Activated T-cell treated with anti-CD3 and anti-CD28 coated beads, Interleukin-2, amount 50 U/mL, for 1 hour (primary cell): Measurements from ENCODE around the gene MCM5.
"Not testable (repeated sequence)": the region's sequence is repeated elsewhere in the genome, so short reads cannot be mapped to it uniquely, and the experiment has no call there.

ENCODE experiments used
- DNase-seq: peaks from one replicate; pipeline ENCODE4 v3.0.0-alpha.2; 2020

Gene MCM5

DNA sequence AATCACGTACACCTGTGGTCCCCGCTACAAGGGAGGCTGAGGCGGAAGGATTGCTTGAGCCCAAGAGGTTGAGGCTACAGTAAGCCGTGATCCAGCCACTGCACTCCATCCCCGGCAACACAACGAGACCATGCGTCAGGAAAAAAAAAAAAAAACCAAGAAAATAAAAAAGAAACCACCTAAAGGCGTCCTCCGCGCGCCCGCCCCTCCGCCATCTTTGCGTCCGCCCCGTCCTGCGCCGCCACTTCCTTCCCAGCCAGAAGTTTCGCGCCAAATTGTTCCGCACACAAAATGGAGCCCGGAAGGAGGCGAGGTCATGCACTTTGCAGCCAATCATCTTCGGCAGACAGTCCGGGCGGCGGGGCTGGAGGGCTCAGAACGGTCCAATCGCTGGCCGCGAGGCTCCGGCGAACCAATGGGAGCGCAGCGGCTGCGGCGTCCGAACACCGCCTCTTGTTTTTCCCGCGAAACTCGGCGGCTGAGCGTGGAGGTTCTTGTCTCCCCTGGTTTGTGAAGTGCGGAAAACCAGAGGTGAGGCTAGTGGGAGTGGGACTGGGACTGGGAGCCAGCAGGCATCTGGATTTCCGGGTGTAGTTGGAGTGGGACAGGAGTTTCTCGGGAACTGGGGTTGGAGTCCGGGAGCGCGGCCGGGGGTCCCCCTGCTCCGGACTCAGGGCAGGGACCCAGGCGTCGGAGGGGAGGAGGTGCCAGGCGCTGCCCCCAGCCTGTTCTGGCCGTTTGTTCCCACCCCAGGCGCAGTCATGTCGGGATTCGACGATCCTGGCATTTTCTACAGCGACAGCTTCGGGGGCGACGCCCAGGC, at the start of gene MCM5:
Gene MCM5 (plus strand): TSS at position 463 of the 823 bp plus-strand sequence. CDS start 299 bp downstream, at position 762.
- peak; percentile 94 for DNase-seq

DNA sequence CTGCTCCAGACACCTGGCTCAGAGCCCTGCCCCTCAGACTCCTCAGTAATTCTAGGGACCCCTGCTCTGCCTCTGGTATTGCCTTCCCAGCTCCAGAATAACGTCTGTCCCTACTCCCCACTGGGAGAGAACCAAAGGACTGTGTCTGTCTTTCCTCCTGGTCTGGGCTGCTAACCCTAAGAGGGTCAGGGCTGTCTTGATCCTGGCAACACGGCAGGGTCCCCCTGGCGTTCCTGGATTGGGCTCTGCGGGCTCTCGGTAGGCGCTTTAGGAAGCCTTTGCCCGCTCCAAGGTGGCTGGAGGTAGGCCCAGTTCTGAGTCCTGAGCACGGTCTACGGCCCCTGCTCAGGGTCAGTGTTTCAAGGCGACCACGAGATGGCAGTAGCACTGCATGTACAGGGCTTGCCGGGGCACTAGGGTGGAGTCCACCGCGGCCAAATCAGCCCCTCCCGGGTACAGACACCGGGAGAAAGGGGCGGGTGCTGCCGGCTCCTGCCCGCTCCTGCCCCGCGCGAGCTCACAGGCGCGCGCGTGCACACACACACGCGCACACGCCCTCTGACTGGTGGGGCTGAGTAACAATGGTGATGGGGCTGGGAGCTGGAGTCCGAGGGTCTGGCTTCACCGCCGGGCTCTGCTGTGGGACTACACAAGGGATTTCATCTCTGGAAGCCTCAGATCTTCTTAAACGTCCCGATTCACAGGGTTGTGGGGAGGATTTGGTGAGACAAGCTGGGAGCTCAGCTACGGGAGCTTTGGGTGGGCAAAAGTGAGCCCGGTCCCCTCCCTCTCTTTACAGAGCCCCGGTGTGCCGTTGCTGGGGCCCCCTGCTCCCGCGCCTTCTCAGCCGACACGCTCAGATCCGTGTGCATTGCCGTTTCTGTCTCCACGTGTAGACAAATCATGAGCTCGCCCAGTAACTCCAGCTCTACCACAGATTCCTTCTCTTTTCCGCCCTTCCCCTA, 49.1 kb upstream of the MCM5 start:
- peak; percentile 82 for DNase-seq

DNA sequence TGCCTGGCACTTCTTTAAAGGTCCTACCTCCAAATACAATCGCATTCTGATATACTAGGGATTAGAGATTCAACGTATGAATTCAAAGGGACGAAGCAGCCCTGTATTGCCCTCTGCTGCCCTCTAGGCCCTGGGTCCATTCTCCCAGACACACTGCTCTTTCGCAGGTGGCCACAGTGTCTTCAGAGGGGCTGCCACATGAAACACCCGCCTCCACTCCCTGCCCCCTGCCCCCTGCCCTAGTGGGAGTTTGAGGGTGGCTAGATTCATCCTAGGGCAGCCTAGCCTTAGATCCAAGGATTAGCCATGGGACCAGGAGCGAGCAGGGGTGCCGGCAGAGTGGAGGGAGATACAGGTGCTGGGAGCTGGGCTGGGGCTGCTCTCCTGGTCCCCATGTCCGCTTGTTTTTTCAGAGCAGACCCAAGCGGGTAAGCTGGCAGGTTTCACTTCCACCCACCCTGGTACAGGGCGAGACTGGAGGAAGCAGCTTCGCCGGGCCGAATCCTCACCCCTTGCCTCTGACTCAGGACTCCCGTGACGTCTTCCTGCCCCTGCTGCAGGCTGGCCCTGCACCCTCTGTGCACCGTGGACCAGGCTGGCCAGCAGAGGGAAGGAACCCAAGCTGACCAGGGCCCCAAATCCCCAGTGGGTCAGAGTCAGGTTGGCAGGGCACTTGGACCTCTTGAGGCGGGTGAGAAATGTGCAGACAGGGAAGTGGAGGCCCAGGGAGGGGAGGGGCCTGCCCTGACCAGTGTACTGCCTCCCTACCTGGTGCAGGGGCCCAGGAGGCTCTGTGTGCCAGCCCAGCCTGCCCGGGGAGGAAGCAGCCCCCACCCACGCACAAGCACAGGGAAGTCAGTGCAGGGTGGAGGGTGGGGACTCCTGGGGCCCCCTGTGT, 47.5 kb upstream of the MCM5 start:
- peak; percentile 34 for DNase-seq

DNA sequence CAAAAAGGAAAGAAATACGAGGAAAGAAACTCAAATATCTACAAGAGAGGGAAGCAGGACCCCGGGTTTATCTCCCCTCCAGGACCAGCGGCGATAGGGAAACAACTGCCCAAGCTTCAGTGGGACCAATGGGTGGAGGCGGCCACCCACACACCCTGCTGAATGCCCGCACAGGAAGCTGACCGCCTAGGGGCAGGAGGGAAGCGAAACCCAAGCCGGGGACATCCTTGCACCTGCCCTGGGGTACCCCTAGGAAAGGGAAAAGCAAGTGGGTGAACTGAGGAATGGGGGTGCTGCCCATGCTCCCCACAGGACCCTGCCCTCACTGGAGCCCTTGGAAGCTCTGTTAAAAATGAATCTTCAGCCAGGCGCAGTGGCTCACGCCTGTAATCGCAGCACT, 46.6 kb upstream of the MCM5 start:
- DNase-seq, result no peak

DNA sequence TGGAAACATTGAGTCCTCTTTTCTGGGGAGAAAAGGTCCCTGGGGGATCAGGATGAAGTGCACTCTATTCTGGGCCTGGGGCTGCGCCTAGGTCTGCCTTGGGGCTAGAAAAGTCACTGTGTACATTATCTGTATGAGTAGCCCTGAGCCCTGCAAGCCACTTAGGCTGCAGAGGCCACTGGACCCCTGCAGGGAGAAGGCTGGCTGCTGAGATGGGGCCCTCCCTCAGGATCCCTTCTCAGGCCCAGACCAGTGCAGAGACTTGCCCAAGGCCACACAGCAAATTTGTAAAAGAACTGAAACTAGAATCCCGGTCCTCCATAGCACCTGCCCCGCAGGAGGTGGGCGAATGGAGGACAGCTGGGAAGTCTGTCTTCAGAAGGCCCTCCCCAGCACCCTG, 45.9 kb upstream of the MCM5 start:
- DNase-seq, result no peak

DNA sequence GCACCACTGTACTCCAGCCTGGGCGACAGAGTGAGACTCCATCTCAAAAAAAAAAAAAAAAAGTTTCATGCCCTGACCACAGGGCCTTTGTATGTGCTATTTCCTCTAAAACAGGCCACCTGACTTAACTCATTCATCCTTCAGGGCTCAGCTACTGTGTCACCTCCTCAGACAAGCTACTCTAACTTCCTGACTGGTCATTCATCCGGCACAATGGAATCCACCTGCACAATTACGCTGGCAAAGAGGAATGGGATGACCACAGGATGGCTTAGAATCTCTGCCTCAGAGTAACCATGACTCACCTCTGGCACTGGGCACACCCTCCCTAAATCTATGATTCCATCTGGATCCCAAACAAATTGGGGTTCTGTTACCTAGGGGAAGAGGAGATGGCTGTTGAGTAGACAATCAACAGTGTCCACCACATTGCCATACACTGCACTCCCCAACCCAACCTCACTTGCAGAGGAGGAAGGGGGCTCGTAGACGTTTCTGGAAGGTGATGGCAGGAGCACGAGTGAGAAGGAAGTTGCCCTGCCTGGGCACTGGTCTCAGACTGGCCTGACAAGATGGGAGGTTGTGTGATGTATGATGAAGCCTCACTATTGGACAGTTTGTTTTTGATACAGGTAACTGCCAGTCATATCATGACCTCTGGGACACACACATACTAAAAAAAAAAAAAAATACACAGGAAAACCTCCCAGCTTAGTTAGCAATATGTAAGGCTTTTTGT, 41.9 kb upstream of the MCM5 start:
- DNase-seq, result no peak

DNA sequence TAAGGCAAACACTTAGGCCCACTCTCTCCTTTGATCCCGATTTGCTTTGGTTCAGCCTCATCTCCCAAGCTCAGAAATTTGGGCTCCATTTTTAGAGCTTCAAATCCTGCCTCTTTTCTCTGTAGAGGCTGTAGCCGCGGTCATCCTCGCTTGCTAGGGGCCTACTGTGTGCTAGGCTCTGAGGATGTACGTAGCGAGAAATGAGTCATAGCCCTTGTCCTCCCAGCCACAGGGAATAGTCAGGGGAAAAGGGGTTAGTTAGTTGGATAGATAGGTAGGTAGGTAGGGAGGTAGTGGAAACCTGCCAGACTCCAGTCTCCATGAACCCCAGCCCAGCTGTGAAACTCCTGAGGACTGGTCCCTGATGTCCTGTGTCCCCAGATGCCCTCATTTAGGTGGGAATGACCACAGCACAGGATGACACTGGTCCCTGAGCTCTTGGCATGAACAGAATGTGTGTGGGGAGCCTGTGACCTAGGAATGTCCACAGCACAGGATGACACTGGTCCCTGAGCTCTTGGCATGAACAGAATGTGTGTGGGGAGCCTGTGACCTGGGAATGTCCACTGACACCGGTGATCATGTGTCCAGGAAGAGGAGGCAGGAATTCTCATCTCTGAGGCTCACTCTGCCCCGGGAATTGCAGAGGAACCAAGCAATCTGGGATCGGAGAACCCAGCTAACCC, 40.4 kb upstream of the MCM5 start:
- no peak for DNase-seq

DNA sequence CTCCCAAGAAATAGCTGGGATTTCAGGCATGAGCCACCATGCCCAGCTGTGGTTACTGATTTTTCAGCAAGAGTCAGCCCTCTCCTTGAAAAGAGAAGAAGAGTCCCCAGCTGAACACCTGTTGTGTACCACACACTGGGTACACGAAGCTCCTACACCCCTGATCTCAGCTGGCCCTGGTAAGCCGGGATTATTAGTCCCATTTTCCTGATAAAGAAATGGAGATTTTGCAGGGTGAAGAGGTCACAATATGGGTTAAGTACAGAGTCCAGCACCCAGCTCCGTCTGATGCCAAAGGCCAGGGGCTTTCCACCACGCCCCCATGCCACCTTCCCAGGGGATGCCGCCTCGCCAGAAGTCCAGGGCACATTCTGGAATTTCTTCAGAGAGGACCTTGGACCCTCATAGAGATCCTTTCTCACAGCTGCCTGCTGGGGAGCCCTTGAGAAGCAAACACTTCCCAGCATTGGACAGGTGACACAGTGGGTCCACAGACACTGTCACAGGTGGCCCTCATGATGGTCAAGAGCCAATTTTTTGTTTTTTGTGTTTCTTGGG, 38.9 kb upstream of the MCM5 start:
- no peak for DNase-seq

DNA sequence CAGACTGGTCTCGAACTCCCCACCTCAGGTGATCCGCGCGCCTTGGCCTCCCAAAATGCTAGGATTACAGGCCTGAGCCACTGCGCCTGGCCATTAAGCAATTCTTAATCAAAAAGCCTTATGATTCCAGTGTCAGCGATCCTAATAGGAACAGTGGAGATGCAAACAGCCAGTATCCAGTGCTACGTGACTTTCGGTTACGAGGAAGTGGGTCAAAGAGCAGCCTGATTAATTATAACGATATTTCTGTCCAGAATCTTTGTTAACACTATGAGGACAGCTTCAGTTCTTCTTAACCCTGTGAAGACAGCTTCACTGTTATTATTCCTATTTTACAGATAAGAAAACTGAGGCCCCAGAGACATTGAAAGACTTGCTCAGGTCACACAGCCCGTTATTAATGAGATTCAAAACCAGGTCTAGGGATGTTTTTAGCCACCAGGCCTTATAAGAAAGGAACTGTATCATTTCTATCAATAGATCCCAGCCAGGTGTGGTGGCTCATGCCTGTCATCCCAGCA, 36.3 kb upstream of the MCM5 start:
- no peak for DNase-seq

DNA sequence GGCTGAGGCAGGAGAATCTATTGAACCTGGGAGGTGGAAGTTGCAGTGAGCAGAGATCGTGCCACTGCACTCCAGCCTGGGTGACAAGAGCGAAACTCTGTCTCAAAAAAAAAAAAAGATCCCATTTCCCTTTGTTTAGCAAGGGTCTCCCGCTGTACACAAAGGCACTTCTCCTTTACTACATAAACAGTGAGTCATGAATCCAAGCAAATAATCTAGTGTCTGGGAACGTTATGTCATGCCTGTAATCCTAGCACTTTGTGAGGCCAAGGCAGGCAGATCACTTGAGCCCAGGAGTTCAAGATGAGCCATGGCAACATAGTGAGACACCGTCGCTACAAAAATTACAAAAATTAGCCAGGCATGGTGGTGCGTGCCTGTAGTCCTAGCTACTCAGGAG, 35.7 kb upstream of the MCM5 start:
- not testable (repeated sequence) for DNase-seq

DNA sequence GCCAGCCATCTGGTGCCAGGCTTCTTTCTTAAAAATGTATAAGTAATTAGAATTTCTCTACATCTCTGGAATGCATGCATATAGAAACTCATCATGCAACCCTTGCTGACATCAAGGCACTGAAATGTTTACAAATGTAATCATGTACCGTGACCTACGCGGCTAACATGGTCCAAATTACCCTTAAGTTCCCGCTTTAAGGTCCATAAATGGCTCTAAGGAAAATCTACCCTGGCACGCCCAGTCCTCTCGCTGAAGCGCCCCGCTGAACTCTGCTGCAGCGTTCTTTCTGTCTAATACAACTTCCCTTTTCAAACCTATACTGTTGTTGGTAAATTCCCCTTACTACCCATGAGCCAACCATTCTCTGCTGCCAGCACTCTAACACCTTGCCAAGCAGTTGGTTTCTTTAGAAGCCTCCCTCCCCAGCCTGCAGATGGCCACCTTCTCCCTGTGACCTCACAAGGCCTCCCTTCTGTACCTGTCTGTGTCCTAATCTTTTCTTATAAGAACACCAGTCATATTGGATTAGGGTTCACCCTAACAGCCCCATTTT, 32.5 kb upstream of the MCM5 start:
- DNase-seq, result no peak

DNA sequence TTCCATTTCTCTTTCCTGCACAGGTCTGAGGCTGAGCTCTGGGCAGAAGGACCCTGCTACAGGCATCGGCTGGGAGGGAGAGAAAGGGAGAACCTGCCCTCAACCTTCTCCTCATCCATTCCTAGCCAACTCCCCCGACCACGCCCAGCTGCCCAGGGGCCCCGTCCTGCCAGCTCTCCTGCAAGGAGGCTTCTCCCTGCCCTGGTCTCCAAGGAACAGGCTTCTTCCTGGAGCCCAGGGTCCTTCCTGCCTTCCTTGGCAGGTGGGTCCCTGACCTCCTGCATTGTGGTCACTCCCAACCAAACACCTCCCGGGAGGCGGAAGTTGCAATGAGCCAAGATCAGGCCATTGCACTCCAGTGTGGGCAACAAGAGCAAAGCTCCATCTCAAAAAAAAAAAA, 31.6 kb upstream of the MCM5 start:
- DNase-seq, result no peak

DNA sequence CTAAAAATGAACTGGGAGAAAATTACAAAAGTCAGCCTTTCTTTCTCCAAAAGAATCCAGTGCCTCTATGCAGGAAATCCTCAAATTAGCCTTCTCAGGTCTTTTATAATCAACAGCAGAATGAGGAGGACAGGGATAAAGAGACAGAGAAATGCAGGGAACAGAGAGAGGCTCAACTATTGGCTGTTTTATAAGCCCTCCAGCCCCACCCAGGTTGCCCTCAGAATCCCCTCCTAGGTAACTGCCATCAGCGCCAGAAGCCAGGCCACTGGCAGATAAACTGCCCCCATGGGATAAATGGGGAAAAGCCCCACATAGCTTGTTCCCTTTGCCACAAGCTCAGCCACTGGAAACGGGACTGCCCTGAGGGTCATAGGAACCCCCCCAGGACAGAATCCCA, 29.9 kb upstream of the MCM5 start:
- DNase-seq, result no peak

DNA sequence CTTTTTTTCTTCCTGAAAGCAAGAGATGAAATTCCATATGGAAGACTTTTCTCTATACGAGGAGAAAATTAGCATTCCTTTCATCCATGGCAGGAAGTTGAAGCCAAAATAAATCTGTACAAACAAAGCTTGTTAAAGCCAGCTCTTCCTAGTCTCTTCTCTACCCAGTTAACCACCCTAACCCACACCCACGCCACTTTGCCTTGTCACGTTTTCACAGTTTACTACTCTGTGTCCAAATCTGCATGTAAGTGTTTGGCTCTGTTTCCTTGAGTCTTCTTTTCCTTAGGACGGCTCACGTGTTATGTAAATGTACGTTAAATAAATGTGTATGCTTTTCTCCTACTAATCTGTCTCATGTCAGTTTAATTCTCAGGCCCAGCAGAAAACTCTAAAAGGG, 26.2 kb upstream of the MCM5 start:
- no peak for DNase-seq

DNA sequence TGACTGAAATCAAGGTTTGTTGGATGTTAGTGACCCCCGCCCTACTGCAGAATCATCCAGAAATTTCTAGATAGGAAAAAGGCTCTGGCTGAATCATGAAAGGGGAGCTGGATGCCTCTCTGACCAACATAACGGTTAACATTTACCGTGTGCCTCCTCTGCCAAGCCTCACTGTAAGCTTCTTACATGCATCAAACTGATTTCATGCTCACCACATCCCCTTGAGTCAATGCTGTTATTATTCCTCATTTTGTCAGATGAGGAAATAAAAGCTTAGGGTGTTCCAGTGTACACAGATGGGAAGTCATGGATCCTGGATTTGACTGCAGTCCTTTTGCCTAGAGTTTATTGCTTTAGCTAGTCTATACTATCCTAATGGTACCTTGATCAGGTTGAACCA, 24.9 kb upstream of the MCM5 start:
- no peak for DNase-seq

DNA sequence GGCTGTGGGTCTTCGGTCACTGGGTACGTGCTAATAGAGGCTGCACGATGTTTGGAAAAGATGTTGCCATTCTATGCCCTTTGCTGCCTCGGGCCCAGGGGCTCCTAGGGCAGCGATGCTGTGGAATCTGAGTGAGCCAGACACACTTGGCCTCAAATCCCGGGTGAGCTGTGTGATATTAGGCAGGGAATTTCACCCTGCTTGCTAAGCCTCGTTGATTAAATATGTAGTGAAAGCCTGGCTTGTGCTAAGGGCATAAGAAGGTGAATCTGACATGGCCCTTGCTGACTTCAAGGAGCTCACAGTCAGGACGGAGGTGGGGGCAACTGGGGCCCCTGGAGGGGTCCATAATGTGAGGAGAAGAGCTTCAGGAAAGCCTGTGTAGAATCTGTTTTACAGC, 24.4 kb upstream of the MCM5 start:
- no peak for DNase-seq

DNA sequence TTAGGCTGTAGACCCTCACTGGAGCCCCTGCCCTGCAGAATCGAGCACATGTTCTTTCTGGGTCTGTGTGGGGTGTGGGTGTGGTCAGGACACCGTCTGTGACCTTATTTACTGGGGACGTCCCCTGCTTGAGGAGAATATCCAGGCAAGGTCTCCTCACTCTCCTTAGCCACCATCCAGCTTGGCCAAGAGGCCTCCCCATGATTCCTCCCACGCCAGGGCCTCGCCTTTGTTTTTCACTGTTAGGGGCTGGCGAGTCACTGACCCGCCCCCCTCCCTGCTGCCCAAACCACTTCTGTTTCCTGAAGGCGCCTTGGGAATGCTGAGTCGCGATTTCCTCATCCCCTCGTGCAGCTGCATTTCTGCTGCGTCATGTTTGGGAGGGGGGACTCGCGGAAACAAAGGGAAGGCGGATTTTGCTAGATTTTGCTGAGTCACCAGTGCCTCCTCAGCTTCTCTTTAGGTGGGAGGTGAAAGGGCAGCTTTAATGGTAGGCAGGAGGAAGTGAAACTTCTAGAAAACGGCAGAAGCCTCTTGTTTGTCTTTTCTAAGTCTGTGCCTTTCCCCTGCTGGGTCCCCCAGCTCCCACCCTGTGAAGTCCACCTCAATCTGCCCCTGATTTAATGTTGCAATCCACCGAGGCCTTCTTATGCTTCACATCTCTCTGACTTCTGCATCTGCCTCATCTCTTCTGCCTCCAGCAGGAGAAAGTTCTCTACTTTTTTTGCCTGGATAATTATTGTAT, 23.0 kb upstream of the MCM5 start:
- no peak for DNase-seq

DNA sequence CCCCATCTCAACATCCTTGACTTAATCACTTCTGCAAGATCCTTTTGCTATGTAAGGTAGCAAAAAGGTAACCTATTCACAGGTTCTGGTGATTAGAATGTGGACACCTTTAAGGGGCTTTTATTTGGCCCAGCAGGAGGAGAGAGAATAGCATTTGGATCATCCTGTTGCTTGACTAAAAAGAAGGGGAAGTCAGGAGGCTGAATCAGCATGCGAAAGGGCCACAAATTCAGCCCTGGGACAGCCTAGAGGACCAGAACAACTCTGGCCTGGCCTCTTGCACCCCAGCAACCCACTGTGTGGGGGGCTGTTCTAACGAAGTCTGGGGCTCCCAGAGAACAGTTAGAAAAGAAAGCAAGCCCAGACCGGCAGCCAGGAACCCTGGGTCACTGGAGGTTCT, 22.2 kb upstream of the MCM5 start:
- no peak for DNase-seq

DNA sequence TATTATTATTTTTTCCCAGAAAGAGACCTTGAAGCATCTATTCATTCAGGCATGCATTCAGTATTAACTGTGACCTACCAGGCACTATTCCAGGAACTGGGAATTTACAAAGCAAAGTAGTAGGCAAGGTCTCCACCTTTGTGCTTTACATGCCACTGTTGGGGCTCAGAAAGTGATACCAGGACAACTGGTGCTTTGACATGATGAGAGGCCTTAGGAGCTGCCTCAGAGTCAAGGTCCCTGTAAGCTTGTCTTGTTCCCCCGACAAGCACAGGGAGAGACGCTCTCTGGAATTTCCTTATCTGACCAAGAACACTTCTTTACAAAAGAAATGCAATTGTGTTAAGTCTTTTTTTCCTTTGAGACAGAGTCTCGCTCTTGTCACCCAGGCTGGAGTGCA, 21.3 kb upstream of the MCM5 start:
- no peak for DNase-seq
